DND-41 (cell line): ENCODE measurements around the gene DBNDD2.

ENCODE experiments used
- CTCF ChIP-seq: IDR thresholded peaks from 2 replicates; pipeline ENCODE4 v1.5.1; 2012; ENCODE audit warnings: borderline replicate concordance, low read length, moderate library complexity, mild to moderate bottlenecking; ENCODE audit not compliant: poor library complexity, severe bottlenecking; ENCODE audit errors: extremely low read depth
- EZH2 ChIP-seq: IDR thresholded peaks from 3 replicates; pipeline ENCODE4 v1.6.1; 2012; ENCODE audit warnings: borderline replicate concordance, low read depth, mild to moderate bottlenecking, moderate library complexity, low read length, inconsistent platforms; ENCODE audit not compliant: severe bottlenecking

- TF ChIP-seq CTCF (no peak), EZH2 (no peak)
These were observed 41.5 kb upstream of the DBNDD2 start for GRCh38 chr20:45366631-45367030.
